WERI-Rb-1 (cell line): Measurements from ENCODE around the gene SCIMP.
"Not testable (repeated sequence)": the region's sequence is repeated elsewhere in the genome, so short reads cannot be mapped to it uniquely, and the experiment has no call there.

Source experiments
- DNase-seq: peaks from one replicate; pipeline ENCODE4 v3.0.0-alpha.2; 2020
- H3K27ac ChIP-seq: fragments of 250-450 bp; sonication (Bioruptor Pico); 2 replicates; pipeline ENCODE4 v1.5.1; 2020; ENCODE audit warnings: mild to moderate bottlenecking, moderate library complexity
- H3K27me3 ChIP-seq: fragments of 250-450 bp; sonication (Bioruptor Pico); 2 replicates; pipeline ENCODE4 v1.5.1; 2021; ENCODE audit warnings: mild to moderate bottlenecking, low read depth, moderate library complexity; ENCODE audit not compliant: insufficient read depth, severe bottlenecking
- H3K36me3 ChIP-seq: fragments of 250-450 bp; sonication (Bioruptor Pico); 2 replicates; pipeline ENCODE4 v1.5.1; 2020; ENCODE audit warnings: mild to moderate bottlenecking, moderate library complexity
- H3K4me3 ChIP-seq: 2 replicates; pipeline ENCODE4 v1.5.1; 2011; ENCODE audit warnings: low read depth, mild to moderate bottlenecking, control low read depth, low read length
- H3K9me3 ChIP-seq: fragments of 250-450 bp; sonication (Bioruptor Pico); 2 replicates; pipeline ENCODE4 v1.5.1; 2021; ENCODE audit warnings: mild to moderate bottlenecking, moderate library complexity; ENCODE audit not compliant: severe bottlenecking
- CTCF ChIP-seq: IDR thresholded peaks from 2 replicates; pipeline ENCODE4 v1.5.1; 2011; ENCODE audit warnings: low read depth, mild to moderate bottlenecking, control low read depth, inconsistent platforms, low read length

SCIMP gene

DNA sequence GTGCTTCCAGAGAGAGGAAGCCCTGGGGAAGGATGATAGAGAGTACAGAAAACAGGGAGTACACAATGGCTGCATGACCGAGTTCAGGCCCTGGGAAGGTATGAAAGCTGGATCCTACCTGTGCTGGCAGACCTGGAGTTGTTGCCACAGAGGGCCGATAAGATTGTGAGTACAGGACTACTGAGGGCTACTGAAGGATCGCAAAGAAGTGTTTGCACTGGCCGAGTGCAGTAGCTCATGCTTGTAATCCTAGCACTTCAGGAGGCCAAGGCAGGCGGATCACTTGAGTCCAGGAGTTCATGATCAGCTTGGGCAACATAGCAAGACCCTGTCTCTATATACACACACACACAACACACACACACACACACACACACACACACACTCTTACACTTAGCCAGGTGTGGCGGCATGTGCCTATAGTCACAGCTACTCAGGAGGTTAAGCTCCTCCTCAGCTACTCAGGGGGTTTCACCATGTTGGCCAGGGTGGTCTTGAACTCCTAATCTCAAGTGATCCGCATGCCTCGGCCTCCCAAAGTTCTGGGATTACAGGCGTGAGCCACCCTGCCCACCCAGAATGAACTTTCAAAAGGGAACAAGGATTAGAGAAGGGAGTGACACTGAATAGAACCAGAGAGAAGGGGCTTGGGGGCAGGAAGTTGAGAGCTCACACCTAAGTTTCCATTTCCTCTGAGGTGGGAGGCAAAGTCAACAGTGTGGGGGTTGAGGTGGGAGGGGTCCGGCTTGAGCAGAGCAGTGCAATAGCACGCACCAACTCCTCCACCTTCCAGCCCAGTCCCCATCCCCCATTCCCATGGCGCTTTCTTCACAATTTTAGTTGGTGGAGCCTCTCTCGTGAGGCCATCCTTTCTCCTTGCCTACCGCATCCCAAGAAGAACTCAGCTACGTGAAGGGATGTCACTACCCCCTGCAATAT, 7.5 kb downstream of the SCIMP start:
- no peak overlapping the region for H3K4me3 ChIP-seq
- no peak for TF ChIP-seq CTCF
- no peak for DNase-seq
- no peaks in the 10 kb centered on the region for H3K27me3 ChIP-seq
- no peak overlapping the region for H3K27ac ChIP-seq
- no peaks in the 10 kb centered on the region for H3K9me3 ChIP-seq
- H3K36me3 ChIP-seq: no peaks in the 10 kb centered on the region

- no peak for DNase-seq
- Histone ChIP-seq H3K9me3 (no peaks in the 10 kb centered on the region), H3K27ac (no peak overlapping the region), H3K4me3 (no peak overlapping the region), H3K36me3 (no peaks in the 10 kb centered on the region), H3K27me3 (no peaks in the 10 kb centered on the region)
- no peak for TF ChIP-seq CTCF
Measured at GRCh38 chr17:5225668-5226457, 8.8 kb downstream of the SCIMP start.

GRCh38 chr17:5221912-5222311, 12.7 kb downstream of the SCIMP start:
- H3K27me3 ChIP-seq, H3K9me3 ChIP-seq, H3K27ac ChIP-seq, H3K4me3 ChIP-seq, H3K36me3 ChIP-seq, DNase-seq: not testable (repeated sequence)

DNA sequence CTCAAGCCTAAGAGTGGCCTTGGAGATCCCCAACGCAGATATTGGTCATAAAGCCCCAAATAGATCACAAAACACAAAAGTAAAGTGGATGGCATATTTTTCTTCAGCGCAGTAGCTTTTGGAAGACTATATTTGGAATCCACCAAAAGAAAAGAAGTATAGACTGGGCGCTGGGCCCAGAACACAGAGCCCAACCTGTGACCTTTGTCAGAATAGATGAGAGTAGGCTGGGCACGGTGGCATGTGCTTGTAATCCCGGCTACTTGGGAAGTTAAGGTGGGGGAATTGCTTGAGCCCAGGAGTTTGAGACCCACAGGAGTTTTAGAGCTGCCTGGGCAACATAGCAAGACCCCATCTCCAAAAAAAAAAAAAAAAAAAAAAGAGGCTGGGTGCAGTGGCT, 14.6 kb downstream of the SCIMP start:
- Histone ChIP-seq H3K27me3 (no peaks in the 10 kb centered on the region), H3K27ac (no peak overlapping the region), H3K36me3 (no peaks in the 10 kb centered on the region), H3K9me3 (no peaks in the 10 kb centered on the region), H3K4me3 (no peak overlapping the region)
- TF ChIP-seq CTCF: no peak
- no peak for DNase-seq

DNA sequence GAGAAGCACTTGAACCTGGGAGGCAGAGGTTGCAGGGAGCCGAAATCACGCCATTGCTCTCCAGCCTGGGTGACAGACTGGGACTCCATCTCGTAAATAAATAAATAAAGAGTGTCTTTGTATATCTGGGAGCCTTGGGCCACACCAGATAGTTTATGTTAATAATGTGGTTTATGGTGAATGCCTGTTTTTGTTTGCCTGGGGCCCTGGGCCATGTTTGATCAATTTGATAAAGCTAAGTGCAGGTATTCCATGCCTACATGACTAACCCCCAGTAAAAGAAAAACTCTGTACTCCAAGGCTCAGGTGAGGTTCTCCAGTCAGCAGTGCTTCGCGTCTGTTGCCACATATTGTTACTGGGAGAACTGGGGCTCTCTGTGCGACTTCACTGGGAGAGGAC, 15.1 kb downstream of the SCIMP start:
- Histone ChIP-seq H3K9me3 (no peaks in the 10 kb centered on the region), H3K27ac (no peak overlapping the region), H3K4me3 (no peak overlapping the region), H3K36me3 (no peaks in the 10 kb centered on the region), H3K27me3 (no peaks in the 10 kb centered on the region)
- no peak for DNase-seq
- TF ChIP-seq CTCF: no peak

GRCh38 chr17:5217562-5217961, 17.1 kb downstream of the SCIMP start:
- H3K27me3 ChIP-seq, H3K9me3 ChIP-seq, DNase-seq, H3K36me3 ChIP-seq, H3K4me3 ChIP-seq, H3K27ac ChIP-seq: not testable (repeated sequence)
